Measurements from ENCODE around the gene ZFYVE9. TPM values are rescaled to one million over a fixed set of nuclear protein-coding genes. Genes with fewer than 3 reads are reported as not detected.

ZFYVE9 gene
- total and polyA plus RNA-seq, 2 of the 8 experiments (the other 6 are each of a cell fraction or from before 2014, with no cell fraction given) = 5.8 to 26.5 TPM

GRCh38 chr1:52159033-52159789 lies 17.3 kb downstream of the ZFYVE9 start:
- no peak overlapping the region for H2BK12ac ChIP-seq (ENCODE audit: low read depth, low read length)
- no peak for FAIRE-seq
- no peak overlapping the region for H3K4ac ChIP-seq (replicated peaks; ENCODE audit: insufficient read length, low read depth, low read length)
- no peak overlapping the region for H3K4me3 ChIP-seq (ENCODE audit: extremely low read depth in 1 of 4, insufficient read depth in 2 of 4, low read depth in 3 of 4, low read length in 4 of 4)
- H3K23me2 ChIP-seq (ENCODE audit: low read depth, low read length) = no peaks in the 10 kb centered on the region
- H3K79me2 ChIP-seq (ENCODE audit: control insufficient read depth in 1 of 2, insufficient read depth in 2 of 2, low read length in 2 of 2) = peaks cover 0 to 22% of the 10 kb centered on the region in 2 experiments; a peak in 2 of 4 replicates
- no peak overlapping the region for H3K23ac ChIP-seq (ENCODE audit: insufficient read length)
- H4K5ac ChIP-seq (ENCODE audit: insufficient read length, low read depth, low read length) = no peak overlapping the region
- H3K27me3 ChIP-seq (replicated peaks in 1 of 4; ENCODE audit: control insufficient read depth in 3 of 4, extremely low read depth in 1 of 4, insufficient read depth in 3 of 4, low read length in 3 of 4) = no peaks in the 10 kb centered on the region
- H3K56ac ChIP-seq (replicated peaks; ENCODE audit: insufficient read length, low read depth, low read length) = no peak overlapping the region
- H4K20me1 ChIP-seq (replicated peaks in 1 of 2; ENCODE audit: control insufficient read depth in 1 of 2, insufficient read depth in 2 of 2, low read length in 2 of 2) = no peaks in the 10 kb centered on the region
- no peak for DNase-seq (ENCODE audit: low read depth in 1 of 2, low spot score in 2 of 2)
- no peak for TF ChIP-seq MAX (IDR thresholded peaks at IDR 0.05)
- H3K27ac ChIP-seq (ENCODE audit: low read depth, low read length) = no peak overlapping the region
- POLR2A ChIA-PET (ENCODE audit: partially characterized antibody) = interaction anchor here (1.1 kb wide), 1 partner anchor 11 kb away, joined by 3 read pairs; no protein-coding TSS in a partner anchor
- no peak overlapping the region for H2AFZ ChIP-seq (ENCODE audit: low read length)
- no peaks in the 10 kb centered on the region for H3K4me1 ChIP-seq (replicated peaks in 1 of 4; ENCODE audit: control insufficient read depth in 3 of 4, insufficient read depth in 4 of 4, low read length in 3 of 4)
- H3K9ac ChIP-seq (replicated peaks in 1 of 4; ENCODE audit: extremely low read depth in 1 of 4, low read depth in 3 of 4, low read length in 3 of 4) = no peak overlapping the region
- H3K18ac ChIP-seq (ENCODE audit: extremely low read depth, low read length) = no peak overlapping the region
- no peak overlapping the region for H4K91ac ChIP-seq (replicated peaks; ENCODE audit: insufficient read length, low read length)
- no peak overlapping the region for H3K4me2 ChIP-seq (ENCODE audit: insufficient read depth in 1 of 2, low read depth in 2 of 2, low read length in 2 of 2)
- no peak overlapping the region for H3K14ac ChIP-seq (ENCODE audit: insufficient read length)
- H3K9me3 ChIP-seq (ENCODE audit: insufficient read depth in 2 of 2, low read depth in 1 of 2, low read length in 1 of 2) = peaks cover 9 to 15% of the 10 kb centered on the region in 2 experiments
- H2AK5ac ChIP-seq (ENCODE audit: low read depth, low read length) = no peak overlapping the region
- WGBS, 2 experiments (ENCODE audit: extremely low coverage in 1 of 2, insufficient coverage in 1 of 2, insufficient read length in 1 of 2, insufficient replicate concordance in 2 of 2, low coverage in 1 of 2, low lambda C conversion rate in 2 of 2, missing lambda C conversion rate in 1 of 2) = 93% methylated on average over 10 of the region's 10 CpGs; no CpG with 5 or more reads in 1 of the 2 experiments
- CTCF ChIA-PET (ENCODE audit: partially characterized antibody) = interaction anchor here (0.5 to 1.4 kb wide), 5 partner anchors 19 to 226 kb away, joined by 3 to 5 read pairs (median 3); no protein-coding TSS in a partner anchor
- H2BK20ac ChIP-seq (ENCODE audit: low read length) = no peak overlapping the region
- no peaks in the 10 kb centered on the region for H3K36me3 ChIP-seq (ENCODE audit: control insufficient read depth in 2 of 4, insufficient read depth in 4 of 4, low read length in 3 of 4)
- H2BK5ac ChIP-seq (ENCODE audit: low read depth, low read length) = no peak overlapping the region
- H3K79me1 ChIP-seq (ENCODE audit: low read depth, low read length) = peaks cover 10% of the 10 kb centered on the region
- H2BK15ac ChIP-seq (ENCODE audit: low read length) = no peak overlapping the region
- no peak overlapping the region for H2BK120ac ChIP-seq (replicated peaks; ENCODE audit: low read depth, low read length)
- H4K8ac ChIP-seq (ENCODE audit: extremely low read depth, insufficient read depth, low read length) = no peak overlapping the region

Measured in H1 (cell line).